MM.1S (cell line): ENCODE results near the gene GLCE.

ENCODE experiments used
- DNase-seq: peaks from one replicate; pipeline ENCODE4 v3.0.0-alpha.2; 2015
- H2AFZ ChIP-seq: fragments of 300-600 bp; sonication (generic); 2 replicates; pipeline ENCODE4 v1.6.0; 2016; ENCODE audit warnings: antibody characterized with exemption, low read length
- H3F3A ChIP-seq: fragments of 300-600 bp; sonication (generic); 2 replicates; pipeline ENCODE4 v1.6.1; 2016; ENCODE audit warnings: mild to moderate bottlenecking, antibody characterized with exemption, low read length, moderate library complexity, mixed read lengths; ENCODE audit not compliant: insufficient read depth
- H3K27ac ChIP-seq: fragments of 300-600 bp; sonication (generic); 2 replicates; pipeline ENCODE4 v1.5.1; 2016; ENCODE audit warnings: mild to moderate bottlenecking, low read length
- H3K27me3 ChIP-seq: fragments of 300-600 bp; sonication (generic); replicated peaks from 2 replicates; pipeline ENCODE4 v1.6.0; 2016; ENCODE audit warnings: low read length; ENCODE audit not compliant: insufficient read depth
- H3K36me3 ChIP-seq: fragments of 300-600 bp; sonication (generic); replicated peaks from 2 replicates; pipeline ENCODE4 v1.6.1; 2016; ENCODE audit warnings: mild to moderate bottlenecking, low read length, mixed read lengths; ENCODE audit not compliant: insufficient read depth
- H3K4me1 ChIP-seq: fragments of 300-600 bp; sonication (generic); 2 replicates; pipeline ENCODE4 v1.6.1; 2016; ENCODE audit warnings: low read length, mixed read lengths
- H3K4me2 ChIP-seq: fragments of 300-600 bp; sonication (generic); 2 replicates; pipeline ENCODE4 v1.6.0; 2016; ENCODE audit warnings: low read depth, low read length
- H3K4me3 ChIP-seq: fragments of 300-600 bp; sonication (generic); 2 replicates; pipeline ENCODE4 v1.5.1; 2016; ENCODE audit warnings: low read length, mixed read lengths
- H3K79me2 ChIP-seq: fragments of 300-600 bp; sonication (generic); 2 replicates; pipeline ENCODE4 v1.6.1; 2016; ENCODE audit warnings: mixed run types, low read length, mixed read lengths
- H3K9ac ChIP-seq: fragments of 300-600 bp; sonication (generic); 2 replicates; pipeline ENCODE4 v1.6.1; 2016; ENCODE audit warnings: low read length, mixed read lengths
- H3K9me2 ChIP-seq: fragments of 300-600 bp; sonication (generic); replicated peaks from 2 replicates; pipeline ENCODE4 v1.6.1; 2016; ENCODE audit warnings: mild to moderate bottlenecking, low read length, mixed read lengths; ENCODE audit not compliant: insufficient read depth
- H3K9me3 ChIP-seq: fragments of 300-600 bp; sonication (generic); replicated peaks from 2 replicates; pipeline ENCODE4 v1.6.1; 2016; ENCODE audit warnings: mild to moderate bottlenecking, low read length, mixed read lengths; ENCODE audit not compliant: insufficient read depth
- H4K20me1 ChIP-seq: fragments of 300-600 bp; sonication (generic); 2 replicates; pipeline ENCODE4 v1.6.1; 2016; ENCODE audit warnings: mild to moderate bottlenecking, low read length, moderate library complexity, mixed read lengths; ENCODE audit not compliant: insufficient read depth
- EZH2 ChIP-seq: fragments of 300-600 bp; sonication (generic); optimal IDR thresholded peaks from 2 replicates; pipeline ENCODE3; 2017; ENCODE audit warnings: low read depth, mild to moderate bottlenecking, antibody characterized with exemption, low read length, mixed read lengths
- EZH2phosphoT487 ChIP-seq: fragments of 300-600 bp; sonication (generic); IDR thresholded peaks from 2 replicates; pipeline ENCODE4 v1.6.1; 2018; ENCODE audit warnings: antibody characterized with exemption, low read length
- TF ChIP-seq, protein P1 (sequence below): fragments of 300-600 bp; sonication (generic); IDR thresholded peaks from 2 replicates; pipeline ENCODE4 v1.5.1; 2016; ENCODE audit warnings: antibody characterized with exemption, low read length, mixed read lengths

Gene GLCE

GRCh38 chr15:69141286-69141701 is 19.1 kb upstream of the GLCE start:
- Histone ChIP-seq H3K27ac (no peak overlapping the region), H4K20me1 (no peaks in the 10 kb centered on the region), H3K4me1 (no peaks in the 10 kb centered on the region), H3K9ac (no peak overlapping the region), H3K4me2 (no peak overlapping the region), H3F3A (no peaks in the 10 kb centered on the region), H3K27me3 (no peaks in the 10 kb centered on the region), H3K9me2 (no peaks in the 10 kb centered on the region), H3K79me2 (no peaks in the 10 kb centered on the region), H3K9me3 (no peaks in the 10 kb centered on the region), H2AFZ (no peak overlapping the region), H3K36me3 (no peaks in the 10 kb centered on the region), H3K4me3 (no peak overlapping the region)
- no peak for DNase-seq
- TF ChIP-seq EZH2 (no peak), EZH2phosphoT487 (no peak)
- TF ChIP-seq, protein P1, sequence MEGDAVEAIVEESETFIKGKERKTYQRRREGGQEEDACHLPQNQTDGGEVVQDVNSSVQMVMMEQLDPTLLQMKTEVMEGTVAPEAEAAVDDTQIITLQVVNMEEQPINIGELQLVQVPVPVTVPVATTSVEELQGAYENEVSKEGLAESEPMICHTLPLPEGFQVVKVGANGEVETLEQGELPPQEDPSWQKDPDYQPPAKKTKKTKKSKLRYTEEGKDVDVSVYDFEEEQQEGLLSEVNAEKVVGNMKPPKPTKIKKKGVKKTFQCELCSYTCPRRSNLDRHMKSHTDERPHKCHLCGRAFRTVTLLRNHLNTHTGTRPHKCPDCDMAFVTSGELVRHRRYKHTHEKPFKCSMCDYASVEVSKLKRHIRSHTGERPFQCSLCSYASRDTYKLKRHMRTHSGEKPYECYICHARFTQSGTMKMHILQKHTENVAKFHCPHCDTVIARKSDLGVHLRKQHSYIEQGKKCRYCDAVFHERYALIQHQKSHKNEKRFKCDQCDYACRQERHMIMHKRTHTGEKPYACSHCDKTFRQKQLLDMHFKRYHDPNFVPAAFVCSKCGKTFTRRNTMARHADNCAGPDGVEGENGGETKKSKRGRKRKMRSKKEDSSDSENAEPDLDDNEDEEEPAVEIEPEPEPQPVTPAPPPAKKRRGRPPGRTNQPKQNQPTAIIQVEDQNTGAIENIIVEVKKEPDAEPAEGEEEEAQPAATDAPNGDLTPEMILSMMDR: no peak

GRCh38 chr15:69141833-69142232 is 18.6 kb upstream of the GLCE start:
- H3K79me2 ChIP-seq: no peaks in the 10 kb centered on the region
- no peaks in the 10 kb centered on the region for H3K36me3 ChIP-seq
- H4K20me1 ChIP-seq: no peaks in the 10 kb centered on the region
- no peaks in the 10 kb centered on the region for H3K4me1 ChIP-seq
- H2AFZ ChIP-seq: no peak overlapping the region
- H3K27me3 ChIP-seq: no peaks in the 10 kb centered on the region
- H3F3A ChIP-seq: no peaks in the 10 kb centered on the region
- no peak for DNase-seq
- H3K4me2 ChIP-seq: no peak overlapping the region
- H3K27ac ChIP-seq: no peak overlapping the region
- H3K9me3 ChIP-seq: no peaks in the 10 kb centered on the region
- H3K9ac ChIP-seq: no peak overlapping the region
- TF ChIP-seq EZH2phosphoT487 (no peak), EZH2 (no peak)
- TF ChIP-seq, protein P1: no peak
- no peaks in the 10 kb centered on the region for H3K9me2 ChIP-seq
- H3K4me3 ChIP-seq: no peak overlapping the region

- DNase-seq: no peak
- Histone ChIP-seq H3K27ac (no peak overlapping the region), H3K9ac (no peak overlapping the region), H4K20me1 (no peaks in the 10 kb centered on the region), H3K4me3 (no peak overlapping the region), H3K27me3 (no peaks in the 10 kb centered on the region), H3K9me3 (no peaks in the 10 kb centered on the region), H3F3A (no peaks in the 10 kb centered on the region), H3K9me2 (no peaks in the 10 kb centered on the region), H3K4me2 (no peak overlapping the region), H3K36me3 (no peaks in the 10 kb centered on the region), H3K4me1 (no peaks in the 10 kb centered on the region), H3K79me2 (no peaks in the 10 kb centered on the region), H2AFZ (0 out of 2 replicates have a peak overlapping the region, but pooled peaks have one; percentile 16)
- TF ChIP-seq EZH2phosphoT487 (no peak), EZH2 (no peak)
- TF ChIP-seq, protein P1: no peak
Observed at GRCh38 chr15:69143756-69144436, 16.5 kb upstream of the GLCE start.
